ENCODE data around the gene KLF3. TPM values are rescaled to one million over a fixed set of nuclear protein-coding genes. Genes with fewer than 3 reads are reported as not detected.

KLF3 gene
- total and polyA plus RNA-seq, 2 of the 4 experiments (the other 2 are of a cell fraction): 8.2 to 12.6 TPM

GRCh38 chr4:38662522-38663089 is 1.4 kb upstream of the KLF3 start:
- H2BK120ac ChIP-seq (ENCODE audit: low read depth, low read length): peak overlapping the region; percentile 30; the same call in 1 of the 2 replicates
- peak overlapping the region; percentile 56 for H4K91ac ChIP-seq (ENCODE audit: insufficient read depth, low read depth, low read length)
- in situ Hi-C loops (cut with MboI; ENCODE audit: low sequenced_read_pairs): no loop called here
- intact Hi-C loops (cut with micrococcal nuclease): loop anchor here (2.0 kb wide), 1 partner anchor 98 kb away; no protein-coding TSS in a partner anchor
- ATAC-seq (ENCODE audit: low read depth) (no peak), DNase-seq (no peak)
- H3K9me3 ChIP-seq (ENCODE audit: control insufficient read depth, insufficient read depth, low read length): no peaks in the 10 kb centered on the region
- H3K27ac ChIP-seq (ENCODE audit: insufficient read depth, low read length): peak overlapping the region; percentile 97
- peak overlapping the region; percentile 82 for H3K9ac ChIP-seq (ENCODE audit: low read depth, low read length)
- H3K27me3 ChIP-seq (ENCODE audit: control insufficient read depth, insufficient read depth, low read length): peaks cover 2% of the 10 kb centered on the region; the same call in 1 of the 2 replicates
- peak overlapping the region; percentile 69 for H4K5ac ChIP-seq (ENCODE audit: low read depth, low read length)
- H2AFZ ChIP-seq (replicated peaks; ENCODE audit: low read length, poor library complexity): peak overlapping the region; percentile 95
- H2AK9ac ChIP-seq (replicated peaks; ENCODE audit: low read depth, low read length, poor library complexity): peak overlapping the region; percentile 79
- peak overlapping the region; percentile 39 for H3K4me3 ChIP-seq (ENCODE audit: insufficient read depth, low read depth, low read length)
- ChIA-PET CTCF (no interaction called here), POLR2A (ENCODE audit: unreplicated experiment) (no interaction called here)
- TF ChIP-seq USF2 (IDR thresholded peaks at IDR 0.05; ENCODE audit: low read depth, low read length): no peak
- TF ChIP-seq MAFK (IDR thresholded peaks at IDR 0.05; ENCODE audit: low read depth, low read length): no peak
- TF ChIP-seq, protein P1, sequence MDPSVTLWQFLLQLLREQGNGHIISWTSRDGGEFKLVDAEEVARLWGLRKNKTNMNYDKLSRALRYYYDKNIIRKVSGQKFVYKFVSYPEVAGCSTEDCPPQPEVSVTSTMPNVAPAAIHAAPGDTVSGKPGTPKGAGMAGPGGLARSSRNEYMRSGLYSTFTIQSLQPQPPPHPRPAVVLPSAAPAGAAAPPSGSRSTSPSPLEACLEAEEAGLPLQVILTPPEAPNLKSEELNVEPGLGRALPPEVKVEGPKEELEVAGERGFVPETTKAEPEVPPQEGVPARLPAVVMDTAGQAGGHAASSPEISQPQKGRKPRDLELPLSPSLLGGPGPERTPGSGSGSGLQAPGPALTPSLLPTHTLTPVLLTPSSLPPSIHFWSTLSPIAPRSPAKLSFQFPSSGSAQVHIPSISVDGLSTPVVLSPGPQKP (IDR thresholded peaks at IDR 0.05; ENCODE audit: borderline replicate concordance, low read depth, low read length): no peak
- TF ChIP-seq RCOR1 (IDR thresholded peaks at IDR 0.05; ENCODE audit: insufficient replicate concordance, low read length): no peak
- no peak for TF ChIP-seq SMC3 (IDR thresholded peaks at IDR 0.05; ENCODE audit: low read depth, low read length)
- TF ChIP-seq RAD21 (IDR thresholded peaks at IDR 0.05; ENCODE audit: low read length): no peak
- no peak for TF ChIP-seq NFE2L2 (IDR thresholded peaks at IDR 0.05; ENCODE audit: low read depth, low read length)
- TF ChIP-seq RFX5 (IDR thresholded peaks at IDR 0.05; ENCODE audit: low read depth, low read length): no peak
- dilution Hi-C loops (cut with HindIII; ENCODE audit: low sequenced_read_pairs, unreplicated experiment): no loop called here
- no peak overlapping the region for H2BK15ac ChIP-seq (ENCODE audit: low read depth, low read length)
- H3K18ac ChIP-seq (ENCODE audit: low read depth, low read length): peak overlapping the region; percentile 42
- peak overlapping the region; percentile 72 for H2AK5ac ChIP-seq (ENCODE audit: low read depth, low read length)
- peaks cover 5% of the 10 kb centered on the region; the same call in 1 of the 2 replicates for H3K9me1 ChIP-seq (ENCODE audit: insufficient read depth, low read length)
- no peaks in the 10 kb centered on the region for H3K36me3 ChIP-seq (ENCODE audit: control insufficient read depth, insufficient read depth, low read length)
- peak overlapping the region; percentile 54 for H3K23ac ChIP-seq (ENCODE audit: low read depth, low read length)
- H3K56ac ChIP-seq (ENCODE audit: extremely low read depth, insufficient read depth, low read length): peak overlapping the region; percentile 56; the same call in 1 of the 2 replicates
- H3K4me1 ChIP-seq (ENCODE audit: control insufficient read depth, insufficient read depth, low read length): peaks cover 5% of the 10 kb centered on the region
- H4K8ac ChIP-seq (ENCODE audit: low read depth in 2 of 2, low read length in 2 of 2): peak overlapping the region; percentile 73 to 80; a peak in 3 of 4 replicates
- H2BK5ac ChIP-seq (ENCODE audit: low read depth, low read length, poor library complexity, severe bottlenecking): peak overlapping the region; percentile 67
- peaks cover 3 to 14% of the 10 kb centered on the region in 2 experiments; a peak in 3 of 4 replicates for H3K79me1 ChIP-seq (ENCODE audit: low read depth in 1 of 2, low read length in 2 of 2)
- H4K20me1 ChIP-seq (ENCODE audit: insufficient read depth, low read length): peaks cover 4% of the 10 kb centered on the region; the same call in 1 of the 2 replicates
- H3K4me2 ChIP-seq (ENCODE audit: low read depth, low read length): peak overlapping the region; percentile 71
- 26% methylated on average over 8 of the region's 26 CpGs; no CpG with 5 or more reads in 1 of the 2 experiments for WGBS, 2 experiments (ENCODE audit: extremely low coverage in 2 of 2, insufficient read length in 1 of 2)
- peak overlapping the region; percentile 48 for H3K14ac ChIP-seq (replicated peaks; ENCODE audit: low read depth, low read length)
- no TSS peak for BruUV-seq (replicated peaks)
- H2BK20ac ChIP-seq (ENCODE audit: low read depth, low read length): 0 out of 2 replicates have a peak overlapping the region, but pooled peaks have one; percentile 14
- peak overlapping the region; percentile 85 for H3K4ac ChIP-seq (ENCODE audit: low read depth, low read length)
